Measurements from ENCODE around the gene GNA12.

- TF ChIP-seq, protein P1, sequence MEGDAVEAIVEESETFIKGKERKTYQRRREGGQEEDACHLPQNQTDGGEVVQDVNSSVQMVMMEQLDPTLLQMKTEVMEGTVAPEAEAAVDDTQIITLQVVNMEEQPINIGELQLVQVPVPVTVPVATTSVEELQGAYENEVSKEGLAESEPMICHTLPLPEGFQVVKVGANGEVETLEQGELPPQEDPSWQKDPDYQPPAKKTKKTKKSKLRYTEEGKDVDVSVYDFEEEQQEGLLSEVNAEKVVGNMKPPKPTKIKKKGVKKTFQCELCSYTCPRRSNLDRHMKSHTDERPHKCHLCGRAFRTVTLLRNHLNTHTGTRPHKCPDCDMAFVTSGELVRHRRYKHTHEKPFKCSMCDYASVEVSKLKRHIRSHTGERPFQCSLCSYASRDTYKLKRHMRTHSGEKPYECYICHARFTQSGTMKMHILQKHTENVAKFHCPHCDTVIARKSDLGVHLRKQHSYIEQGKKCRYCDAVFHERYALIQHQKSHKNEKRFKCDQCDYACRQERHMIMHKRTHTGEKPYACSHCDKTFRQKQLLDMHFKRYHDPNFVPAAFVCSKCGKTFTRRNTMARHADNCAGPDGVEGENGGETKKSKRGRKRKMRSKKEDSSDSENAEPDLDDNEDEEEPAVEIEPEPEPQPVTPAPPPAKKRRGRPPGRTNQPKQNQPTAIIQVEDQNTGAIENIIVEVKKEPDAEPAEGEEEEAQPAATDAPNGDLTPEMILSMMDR (IDR thresholded peaks at IDR 0.05; ENCODE audit: low read depth, low read length, missing input control) = no peak
- no peak for TF ChIP-seq YY1 (IDR thresholded peaks at IDR 0.05)
- TF ChIP-seq EGR1 (IDR thresholded peaks at IDR 0.05; ENCODE audit: low read depth in 2 of 2) = no peak
- no peak for TF ChIP-seq SP1 (IDR thresholded peaks at IDR 0.05)
- TF ChIP-seq RAD21 (IDR thresholded peaks at IDR 0.05) = no peak
- TF ChIP-seq HNF4A (conservative IDR thresholded peaks at IDR 0.05) = no peak
- TF ChIP-seq, protein P2, sequence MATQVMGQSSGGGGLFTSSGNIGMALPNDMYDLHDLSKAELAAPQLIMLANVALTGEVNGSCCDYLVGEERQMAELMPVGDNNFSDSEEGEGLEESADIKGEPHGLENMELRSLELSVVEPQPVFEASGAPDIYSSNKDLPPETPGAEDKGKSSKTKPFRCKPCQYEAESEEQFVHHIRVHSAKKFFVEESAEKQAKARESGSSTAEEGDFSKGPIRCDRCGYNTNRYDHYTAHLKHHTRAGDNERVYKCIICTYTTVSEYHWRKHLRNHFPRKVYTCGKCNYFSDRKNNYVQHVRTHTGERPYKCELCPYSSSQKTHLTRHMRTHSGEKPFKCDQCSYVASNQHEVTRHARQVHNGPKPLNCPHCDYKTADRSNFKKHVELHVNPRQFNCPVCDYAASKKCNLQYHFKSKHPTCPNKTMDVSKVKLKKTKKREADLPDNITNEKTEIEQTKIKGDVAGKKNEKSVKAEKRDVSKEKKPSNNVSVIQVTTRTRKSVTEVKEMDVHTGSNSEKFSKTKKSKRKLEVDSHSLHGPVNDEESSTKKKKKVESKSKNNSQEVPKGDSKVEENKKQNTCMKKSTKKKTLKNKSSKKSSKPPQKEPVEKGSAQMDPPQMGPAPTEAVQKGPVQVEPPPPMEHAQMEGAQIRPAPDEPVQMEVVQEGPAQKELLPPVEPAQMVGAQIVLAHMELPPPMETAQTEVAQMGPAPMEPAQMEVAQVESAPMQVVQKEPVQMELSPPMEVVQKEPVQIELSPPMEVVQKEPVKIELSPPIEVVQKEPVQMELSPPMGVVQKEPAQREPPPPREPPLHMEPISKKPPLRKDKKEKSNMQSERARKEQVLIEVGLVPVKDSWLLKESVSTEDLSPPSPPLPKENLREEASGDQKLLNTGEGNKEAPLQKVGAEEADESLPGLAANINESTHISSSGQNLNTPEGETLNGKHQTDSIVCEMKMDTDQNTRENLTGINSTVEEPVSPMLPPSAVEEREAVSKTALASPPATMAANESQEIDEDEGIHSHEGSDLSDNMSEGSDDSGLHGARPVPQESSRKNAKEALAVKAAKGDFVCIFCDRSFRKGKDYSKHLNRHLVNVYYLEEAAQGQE (IDR thresholded peaks at IDR 0.05) = no peak
- TF ChIP-seq JUND (IDR thresholded peaks at IDR 0.05) = no peak
- no peak for TF ChIP-seq GABPA (IDR thresholded peaks at IDR 0.05 in 1 of 2, conservative IDR thresholded peaks at IDR 0.05 in 1 of 2)
- TF ChIP-seq, protein P3, sequence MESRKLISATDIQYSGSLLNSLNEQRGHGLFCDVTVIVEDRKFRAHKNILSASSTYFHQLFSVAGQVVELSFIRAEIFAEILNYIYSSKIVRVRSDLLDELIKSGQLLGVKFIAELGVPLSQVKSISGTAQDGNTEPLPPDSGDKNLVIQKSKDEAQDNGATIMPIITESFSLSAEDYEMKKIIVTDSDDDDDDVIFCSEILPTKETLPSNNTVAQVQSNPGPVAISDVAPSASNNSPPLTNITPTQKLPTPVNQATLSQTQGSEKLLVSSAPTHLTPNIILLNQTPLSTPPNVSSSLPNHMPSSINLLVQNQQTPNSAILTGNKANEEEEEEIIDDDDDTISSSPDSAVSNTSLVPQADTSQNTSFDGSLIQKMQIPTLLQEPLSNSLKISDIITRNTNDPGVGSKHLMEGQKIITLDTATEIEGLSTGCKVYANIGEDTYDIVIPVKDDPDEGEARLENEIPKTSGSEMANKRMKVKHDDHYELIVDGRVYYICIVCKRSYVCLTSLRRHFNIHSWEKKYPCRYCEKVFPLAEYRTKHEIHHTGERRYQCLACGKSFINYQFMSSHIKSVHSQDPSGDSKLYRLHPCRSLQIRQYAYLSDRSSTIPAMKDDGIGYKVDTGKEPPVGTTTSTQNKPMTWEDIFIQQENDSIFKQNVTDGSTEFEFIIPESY (IDR thresholded peaks at IDR 0.05) = no peak
- TF ChIP-seq, protein P4, sequence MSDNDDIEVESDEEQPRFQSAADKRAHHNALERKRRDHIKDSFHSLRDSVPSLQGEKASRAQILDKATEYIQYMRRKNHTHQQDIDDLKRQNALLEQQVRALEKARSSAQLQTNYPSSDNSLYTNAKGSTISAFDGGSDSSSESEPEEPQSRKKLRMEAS (IDR thresholded peaks at IDR 0.05) = no peak
- TF ChIP-seq FOXA1 (IDR thresholded peaks at IDR 0.05) = no peak
- no peak for TF ChIP-seq ATF3 (IDR thresholded peaks at IDR 0.05)
- TF ChIP-seq RXRA (IDR thresholded peaks at IDR 0.05) = no peak
These were observed 32.1 kb upstream of the GNA12 start for GRCh38 chr7:2876031-2876731.

Data from liver (tissue), 3 donors.